Omental fat pad (tissue), 4 donors: ENCODE data around the gene CDC5L. TPM values are rescaled to one million over a fixed set of nuclear protein-coding genes. Genes with fewer than 3 reads are reported as not detected.

Experiments
- ATAC-seq: fragments of 150-250 bp; one replicate; pipeline ENCODE4 v1.9.1; 2016; ENCODE audit warnings: mild to moderate bottlenecking, moderate library complexity; ENCODE audit not compliant: low FRiP score
- DNase-seq: peaks from one replicate; pipeline ENCODE4 v3.0.0-alpha.2; 2019; ENCODE audit warnings: low spot score
- CTCF ChIP-seq, 3 donors: fragments of 450-650 bp; IDR thresholded peaks; one replicate each; pipeline ENCODE4 v1.5.1; 2016 to 2017; ENCODE audit warnings: antibody characterized with exemption in 3 of 3, mild to moderate bottlenecking in 3 of 3, moderate library complexity in 2 of 3
- total RNA-seq, 4 donors: library from RNA; depleted of rRNA; stranded (reverse); fragments of >200 nt; gene quantifications; one replicate each; pipeline ENCODE4 v1.1.0, GENCODE V29; 2016

Gene CDC5L
- total RNA-seq, 4 donors from 2014 or later = 14.6 to 21.4 (median 17.3) TPM

- TF ChIP-seq CTCF (IDR thresholded peaks at IDR 0.05) = no peak
- no peak for ATAC-seq
- no peak for DNase-seq
Observed at GRCh38 chr6:44473393-44474189, 86.1 kb downstream of the CDC5L start.

GRCh38 chr6:44474190-44474631 lies 86.7 kb downstream of the CDC5L start:
- DNase-seq (no peak), ATAC-seq (no peak)
- TF ChIP-seq CTCF (IDR thresholded peaks at IDR 0.05) = no peak

- ATAC-seq (no peak), DNase-seq (no peak)
- TF ChIP-seq CTCF (IDR thresholded peaks at IDR 0.05) = no peak
Observed at GRCh38 chr6:44474643-44475042, 87.1 kb downstream of the CDC5L start.

- TF ChIP-seq CTCF (IDR thresholded peaks at IDR 0.05) = no peak
- no peak for ATAC-seq
- DNase-seq = no peak
Observed at GRCh38 chr6:44475417-44475778, 87.9 kb downstream of the CDC5L start.

GRCh38 chr6:44475779-44476434 lies 88.4 kb downstream of the CDC5L start:
- TF ChIP-seq CTCF (IDR thresholded peaks at IDR 0.05) = peak in 2 of 3 donors; percentile 10 to 40
- DNase-seq = peak; percentile 54
- ATAC-seq = peak; percentile 62

- TF ChIP-seq CTCF (IDR thresholded peaks at IDR 0.05) = no peak
- ATAC-seq (no peak), DNase-seq (no peak)
Observed at GRCh38 chr6:44476849-44477248, 89.3 kb downstream of the CDC5L start.
